HG03103 (cell line): Measurements from ENCODE around the gene NAA30.
"Not testable (repeated sequence)": the region's sequence is repeated elsewhere in the genome, so short reads cannot be mapped to it uniquely, and the experiment has no call there.

Source experiments
- ATAC-seq: cut with Tn5 transposase; IDR thresholded peaks from one replicate; pipeline ENCODE4 v1.9.1; 2021; ENCODE audit warnings: low read depth; ENCODE audit not compliant: unreplicated experiment

NAA30 gene

GRCh38 chr14:57390037-57390805, at the start of gene NAA30:
Gene NAA30 (plus strand): TSS chr14:57390586. CDS start chr14:57390958, 372 bp downstream.
- ATAC-seq = peak; percentile 81

DNA sequence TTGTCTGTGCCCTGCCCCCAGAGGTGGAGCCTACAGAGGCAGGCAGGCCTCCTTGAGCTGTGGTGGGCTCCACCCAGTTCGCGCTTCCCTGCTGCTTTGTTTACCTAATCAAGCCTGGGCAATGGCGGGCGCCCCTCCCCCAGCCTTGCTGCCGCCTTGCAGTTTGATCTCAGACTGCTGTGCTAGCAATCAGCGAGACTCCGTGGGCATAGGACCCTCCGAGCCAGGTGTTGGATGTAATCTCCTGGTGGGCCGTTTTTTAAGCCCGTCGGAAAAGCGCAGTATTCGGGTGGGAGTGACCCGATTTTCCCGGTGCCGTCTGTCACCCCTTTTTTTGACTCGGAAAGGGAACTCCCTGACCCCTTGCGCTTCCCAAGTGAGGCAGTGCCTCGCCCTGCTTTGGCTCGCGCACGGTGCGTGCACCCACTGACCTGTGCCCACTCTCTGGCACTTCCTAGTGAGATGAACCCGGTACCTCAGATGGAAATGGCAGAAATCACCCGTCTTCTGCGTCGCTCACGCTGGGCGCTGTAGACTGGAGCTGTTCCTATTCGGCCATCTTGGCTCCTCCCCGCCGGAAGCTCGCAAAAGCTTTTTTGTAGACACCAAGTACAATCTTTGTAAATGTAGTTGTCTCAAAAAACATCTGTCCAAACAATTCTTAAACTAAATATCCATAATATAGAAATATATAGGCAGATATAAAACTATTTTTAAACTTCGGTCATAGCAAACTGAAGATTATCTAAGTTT, 46.7 kb upstream of the NAA30 start:
- not testable (repeated sequence) for ATAC-seq

DNA sequence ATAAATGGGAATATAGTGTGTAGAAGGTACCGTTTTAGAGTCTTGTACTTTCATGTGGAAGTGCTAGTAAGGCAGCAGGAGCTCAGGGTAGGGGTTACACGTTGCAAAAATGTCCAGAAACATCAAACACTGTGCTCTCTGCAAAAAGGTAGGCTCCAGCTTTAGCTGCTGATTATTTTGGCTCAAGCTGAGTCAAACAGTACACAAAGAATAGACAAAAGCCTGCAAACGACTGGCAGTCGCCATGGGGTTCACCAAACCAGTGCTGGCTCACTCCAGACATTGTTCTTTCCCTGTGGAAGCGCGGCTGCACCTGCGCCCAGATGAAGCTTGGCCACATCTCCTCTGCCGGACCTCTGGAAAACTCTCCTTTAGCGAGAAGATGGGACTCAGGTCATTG, 45.3 kb upstream of the NAA30 start:
- no peak for ATAC-seq

DNA sequence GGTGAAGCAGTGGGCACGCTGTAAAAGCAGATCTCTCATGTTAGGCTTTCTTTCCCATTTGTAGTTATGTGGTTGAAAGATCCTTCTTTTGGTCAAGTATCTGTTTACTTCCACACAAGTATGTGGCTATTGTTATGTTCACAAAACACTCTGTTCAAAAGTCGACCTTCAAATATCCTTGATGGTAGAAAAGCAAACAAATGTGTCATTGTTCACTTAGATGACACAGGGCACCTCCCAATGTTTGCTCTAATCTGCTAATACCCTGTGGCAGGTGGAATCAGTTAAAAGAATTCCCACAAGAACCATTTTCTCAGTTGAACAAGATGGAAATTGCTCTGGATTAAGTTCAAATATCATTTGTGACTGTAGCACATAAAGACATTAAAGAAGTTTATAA, 43.6 kb upstream of the NAA30 start:
- ATAC-seq = no peak

GRCh38 chr14:57352396-57353170, 37.8 kb upstream of the NAA30 start:
- ATAC-seq = no peak

- no peak for ATAC-seq
Observed at GRCh38 chr14:57355081-57355800, 35.1 kb upstream of the NAA30 start.

DNA sequence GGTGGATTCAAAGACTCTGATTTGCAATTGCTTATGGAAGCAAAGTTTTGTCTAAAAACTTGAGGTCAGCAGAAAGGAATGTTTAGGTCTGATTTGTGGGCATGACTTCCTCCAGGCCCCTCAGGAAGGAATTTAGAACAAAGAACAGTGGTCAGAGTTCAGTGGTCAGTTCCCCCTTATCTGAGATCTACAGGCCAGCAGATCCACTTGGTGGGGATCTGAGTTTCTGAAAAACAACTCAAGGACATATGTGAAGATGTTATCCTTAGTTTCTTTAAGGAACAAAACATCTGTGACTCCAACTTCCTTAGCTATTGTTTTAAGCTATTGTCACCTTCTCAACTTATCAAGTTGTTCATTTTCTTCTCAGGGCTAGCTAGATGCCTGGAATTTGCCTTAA, 28.0 kb upstream of the NAA30 start:
- ATAC-seq = no peak

DNA sequence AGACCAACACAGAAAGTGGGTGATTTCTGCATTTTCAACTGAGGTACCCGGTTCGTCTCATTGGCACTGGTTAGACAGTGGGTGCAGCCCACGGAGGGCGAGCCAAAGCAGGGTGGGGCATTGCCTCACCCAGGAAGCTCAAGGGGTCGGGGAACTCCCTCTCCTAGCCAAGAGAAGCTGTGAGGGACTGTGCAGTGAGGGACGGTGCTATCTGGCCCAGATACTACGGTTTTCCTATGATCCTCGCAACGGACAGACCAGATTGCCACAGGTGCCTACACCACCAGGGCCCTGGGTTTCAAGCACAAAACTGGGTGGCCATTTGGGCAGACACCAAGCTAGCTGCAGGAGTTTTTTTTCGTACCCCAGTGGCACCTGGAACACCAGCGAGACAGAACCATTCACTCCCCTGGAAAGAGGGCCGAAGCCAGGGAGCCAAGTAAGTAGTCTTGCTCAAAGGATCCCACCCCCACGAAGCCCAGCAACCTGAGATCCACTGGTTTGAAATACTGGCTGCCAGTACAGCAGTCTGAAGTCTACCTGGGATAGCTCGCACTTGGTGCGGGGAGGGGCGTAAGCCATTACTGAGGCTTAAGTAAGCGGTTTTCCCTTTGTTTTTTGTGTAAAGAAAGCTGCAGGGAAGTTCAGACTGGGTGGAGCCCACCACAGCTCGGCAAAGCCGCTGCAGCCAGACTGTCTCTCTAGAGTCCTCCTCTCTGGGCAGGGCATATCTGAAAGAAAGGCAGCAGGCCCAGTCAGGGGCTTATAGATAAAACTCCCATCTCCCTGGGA, 25.5 kb upstream of the NAA30 start:
- ATAC-seq = no peak

GRCh38 chr14:57370187-57370586, 20.2 kb upstream of the NAA30 start:
- ATAC-seq = not testable (repeated sequence)

GRCh38 chr14:57371013-57371412, 19.4 kb upstream of the NAA30 start:
- ATAC-seq = no peak

DNA sequence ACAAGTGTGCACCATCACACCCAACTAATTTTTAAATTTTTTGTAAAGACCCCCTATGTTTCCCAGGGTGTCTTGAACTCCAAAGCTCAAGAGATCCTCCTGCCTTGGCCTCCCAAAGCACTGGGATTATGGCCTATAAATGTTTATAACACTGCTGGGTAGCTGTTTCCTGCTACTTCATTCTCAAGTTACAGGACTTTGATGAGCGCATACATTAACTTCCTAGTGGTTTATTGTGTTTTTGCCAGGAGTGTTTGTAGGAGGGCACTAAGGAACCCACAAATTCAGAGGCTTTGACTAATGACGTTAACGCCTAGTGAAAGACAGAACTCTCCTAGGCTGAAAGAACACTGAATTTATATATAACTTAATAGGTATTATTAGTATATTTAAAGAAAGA, 15.2 kb upstream of the NAA30 start:
- ATAC-seq = no peak

DNA sequence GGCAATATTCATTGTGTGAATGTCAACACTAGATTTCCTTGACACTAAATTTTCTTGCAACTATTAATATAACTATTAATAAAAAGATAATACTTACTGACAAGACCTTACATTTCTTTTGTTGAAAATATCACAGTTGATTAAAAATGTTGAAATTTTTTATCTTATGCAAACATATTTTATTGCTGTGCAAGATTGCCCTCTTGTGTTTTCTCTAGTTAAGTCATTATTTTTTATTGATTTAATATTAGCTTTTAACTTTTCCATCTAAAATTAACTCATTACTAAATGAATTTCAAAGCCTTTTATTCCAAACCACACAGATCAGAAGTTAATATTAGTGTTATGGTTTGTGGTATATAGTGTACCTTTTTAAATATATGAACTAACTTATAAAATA, 11.7 kb upstream of the NAA30 start:
- ATAC-seq = no peak

DNA sequence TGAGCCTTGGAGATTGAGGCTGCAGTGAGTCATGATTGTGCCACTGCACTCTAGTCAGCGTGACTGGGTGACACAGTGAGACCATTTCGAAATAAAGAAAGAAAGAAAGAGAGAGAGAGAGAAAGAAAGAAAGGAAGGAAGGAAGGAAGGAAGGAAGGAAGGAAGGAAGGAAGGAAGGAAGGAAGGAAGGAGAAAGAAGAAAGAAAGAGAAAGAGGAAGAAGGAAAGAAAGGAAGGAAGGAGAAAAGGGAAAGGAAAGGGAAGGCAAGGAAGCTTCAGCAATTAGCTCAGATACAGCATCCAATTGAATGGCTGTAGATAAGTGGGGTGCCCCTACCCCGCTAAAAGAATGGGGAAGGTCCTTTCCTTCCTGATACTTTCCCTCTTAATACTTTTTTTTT, 9.5 kb upstream of the NAA30 start:
- no peak for ATAC-seq

- no peak for ATAC-seq
Observed at GRCh38 chr14:57382283-57382682, 8.1 kb upstream of the NAA30 start.

DNA sequence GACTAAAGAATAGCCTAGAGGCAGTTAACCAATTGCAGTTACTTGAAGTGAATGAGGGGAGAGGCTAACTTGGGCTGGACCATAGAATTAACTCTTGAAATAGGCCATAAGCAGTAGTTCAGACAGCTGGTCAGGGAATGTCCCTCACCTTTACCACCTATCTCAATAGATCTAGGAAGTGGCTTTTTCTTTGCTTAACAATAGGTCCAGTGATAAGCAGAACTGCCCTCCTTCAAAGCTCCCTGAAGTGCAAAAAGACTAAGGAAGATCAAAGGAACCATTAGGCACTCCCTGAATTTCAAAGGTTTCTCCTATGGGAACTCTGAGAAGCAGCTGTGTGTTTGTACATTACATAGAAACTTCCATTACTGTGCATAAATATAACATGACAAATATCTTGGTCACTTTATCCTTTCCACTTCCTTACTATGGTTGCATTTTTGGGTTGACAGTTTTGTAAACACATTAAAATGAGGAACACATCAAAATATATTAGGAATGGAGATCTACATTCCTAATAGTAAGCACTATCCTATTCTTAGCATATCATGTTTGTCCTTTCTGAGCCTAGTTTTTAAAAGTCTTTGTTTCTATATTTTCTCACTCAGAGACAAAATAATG, 7.2 kb upstream of the NAA30 start:
- no peak for ATAC-seq

GRCh38 chr14:57388067-57388466, 2.3 kb upstream of the NAA30 start:
- ATAC-seq = no peak

DNA sequence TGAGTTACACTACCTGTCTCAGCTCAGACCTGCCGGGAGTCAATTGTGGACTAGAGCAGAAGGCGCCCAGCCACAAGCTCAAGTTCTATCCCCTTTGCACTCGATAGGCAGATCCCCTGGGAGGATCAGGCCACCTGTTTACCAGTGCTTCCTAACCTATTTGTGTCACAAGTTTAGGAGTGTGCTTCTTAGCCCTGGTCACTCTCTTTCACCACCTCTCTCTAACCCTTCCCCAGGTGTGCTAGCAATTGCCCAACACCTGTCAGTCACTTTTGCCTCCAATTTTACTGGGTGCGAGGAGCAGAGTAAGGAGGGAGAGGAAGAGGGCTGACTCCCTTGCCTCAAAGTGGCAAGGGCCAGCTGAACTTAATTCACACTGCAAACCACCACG, 745 bp upstream of the NAA30 start:
- peak; percentile 6 for ATAC-seq

DNA sequence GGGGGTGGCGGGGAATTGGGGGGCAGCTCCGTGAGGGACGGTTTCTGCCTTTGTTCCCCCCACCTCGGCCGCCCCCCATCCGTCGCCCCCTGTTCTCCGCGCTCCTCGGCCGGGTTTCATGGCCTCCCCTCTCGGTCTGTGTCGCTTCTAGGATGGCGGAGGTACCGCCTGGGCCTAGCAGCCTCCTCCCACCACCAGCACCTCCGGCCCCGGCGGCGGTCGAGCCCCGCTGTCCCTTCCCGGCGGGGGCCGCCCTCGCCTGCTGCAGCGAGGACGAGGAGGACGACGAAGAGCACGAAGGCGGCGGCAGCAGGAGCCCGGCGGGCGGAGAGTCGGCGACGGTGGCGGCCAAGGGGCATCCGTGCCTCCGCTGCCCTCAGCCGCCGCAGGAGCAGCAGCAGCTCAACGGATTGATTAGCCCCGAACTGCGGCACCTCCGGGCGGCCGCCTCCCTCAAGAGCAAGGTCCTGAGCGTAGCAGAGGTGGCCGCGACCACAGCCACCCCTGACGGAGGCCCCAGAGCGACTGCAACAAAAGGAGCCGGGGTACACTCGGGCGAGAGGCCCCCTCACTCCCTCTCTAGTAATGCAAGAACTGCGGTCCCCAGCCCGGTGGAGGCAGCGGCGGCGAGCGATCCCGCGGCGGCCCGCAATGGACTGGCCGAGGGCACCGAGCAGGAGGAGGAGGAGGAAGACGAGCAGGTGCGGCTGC, 575 bp downstream of the NAA30 start:
- ATAC-seq = peak; percentile 34
